ENCODE data around the gene TWIST1.

The TWIST1 gene

GRCh38 chr7:19118636-19119371 is 1.4 kb upstream of the TWIST1 start:
- peak overlapping the region; percentile 72 for H3K4me3 ChIP-seq (ENCODE audit: low read depth, low read length)
- TF ChIP-seq CTCF (IDR thresholded peaks at IDR 0.05; ENCODE audit: low read depth, low read length): no peak

- TF ChIP-seq CTCF (IDR thresholded peaks at IDR 0.05; ENCODE audit: low read depth, low read length): 0 out of 2 replicates have a peak, but pooled peaks have one; percentile 3
- peak overlapping the region; percentile 72 for H3K4me3 ChIP-seq (ENCODE audit: low read depth, low read length)
Measured at GRCh38 chr7:19117870-19118608, 603 bp upstream of the TWIST1 start.

GRCh38 chr7:19116121-19117090 is 1.0 kb downstream of the TWIST1 start:
- peak overlapping the region; percentile 72 for H3K4me3 ChIP-seq (ENCODE audit: low read depth, low read length)
- no peak for TF ChIP-seq CTCF (IDR thresholded peaks at IDR 0.05; ENCODE audit: low read depth, low read length)

- no peak for TF ChIP-seq CTCF (IDR thresholded peaks at IDR 0.05; ENCODE audit: low read depth, low read length)
- peak overlapping the region; percentile 72 for H3K4me3 ChIP-seq (ENCODE audit: low read depth, low read length)
Measured at GRCh38 chr7:19114551-19114855, 2.9 kb downstream of the TWIST1 start.

GRCh38 chr7:19113855-19114550 is 3.4 kb downstream of the TWIST1 start:
- no peak for TF ChIP-seq CTCF (IDR thresholded peaks at IDR 0.05; ENCODE audit: low read depth, low read length)
- peak overlapping the region; percentile 72 for H3K4me3 ChIP-seq (ENCODE audit: low read depth, low read length)

- no peak overlapping the region for H3K4me3 ChIP-seq (ENCODE audit: low read depth, low read length)
- no peak for TF ChIP-seq CTCF (IDR thresholded peaks at IDR 0.05; ENCODE audit: low read depth, low read length)
Measured at GRCh38 chr7:19113002-19113350, 4.5 kb downstream of the TWIST1 start.

Data from WI38 (cell line).